ENCODE results near the gene HBB.
"Not testable (repeated sequence)": the region's sequence is repeated elsewhere in the genome, so short reads cannot be mapped to it uniquely, and the experiment has no call there.

The HBB gene

GRCh38 chr11:5226732-5227310 is at the start of gene HBB:
Gene HBB, minus strand, starts transcription at chr11:5227071. Its CDS starts 50 bp downstream, at chr11:5227021.
- peak; percentile 3 for DNase-seq

- no peak for DNase-seq
These were observed 48.7 kb upstream of the HBB start for GRCh38 chr11:5275369-5276110.

GRCh38 chr11:5274395-5274794 is 47.5 kb upstream of the HBB start:
- no peak for DNase-seq

- no peak for DNase-seq
These were observed 45.6 kb upstream of the HBB start for GRCh38 chr11:5272395-5273017.

- no peak for DNase-seq
These were observed 42.9 kb upstream of the HBB start, which contains the start of gene HBE1 for GRCh38 chr11:5269715-5270147. Gene HBE1, minus strand, starts transcription at chr11:5269945. Its CDS starts 55 bp downstream, at chr11:5269890.

- DNase-seq: no peak
These were observed 40.2 kb upstream of the HBB start for GRCh38 chr11:5267033-5267563.

- DNase-seq: no peak
These were observed 39.7 kb upstream of the HBB start for GRCh38 chr11:5266609-5267008.

GRCh38 chr11:5265832-5266231 is 39.0 kb upstream of the HBB start:
- no peak for DNase-seq

- no peak for DNase-seq
These were observed 31.8 kb upstream of the HBB start for GRCh38 chr11:5258543-5259262.

GRCh38 chr11:5257296-5257695 is 30.4 kb upstream of the HBB start:
- no peak for DNase-seq

GRCh38 chr11:5254646-5255413 is 28.0 kb upstream of the HBB start, which contains the start of gene HBG2:
Gene HBG2, minus strand, starts transcription at chr11:5254781. Its CDS starts 53 bp downstream, at chr11:5254728.
- not testable (repeated sequence) for DNase-seq

GRCh38 chr11:5254023-5254422 is 27.2 kb upstream of the HBB start:
- not testable (repeated sequence) for DNase-seq

GRCh38 chr11:5253440-5253839 is 26.6 kb upstream of the HBB start:
- not testable (repeated sequence) for DNase-seq

- no peak for DNase-seq
These were observed 26.0 kb upstream of the HBB start for GRCh38 chr11:5252919-5253265.

GRCh38 chr11:5252192-5252918 is 25.5 kb upstream of the HBB start:
- DNase-seq: no peak

GRCh38 chr11:5251746-5252145 is 24.9 kb upstream of the HBB start:
- DNase-seq: no peak

GRCh38 chr11:5250543-5251204 is 23.8 kb upstream of the HBB start:
- DNase-seq: no peak

- DNase-seq: not testable (repeated sequence)
These were observed 23.0 kb upstream of the HBB start, which contains the start of gene HBG1 for GRCh38 chr11:5249807-5250396. Gene HBG1, minus strand, starts transcription at chr11:5249857. Its CDS starts 53 bp downstream, at chr11:5249804.

- DNase-seq: not testable (repeated sequence)
These were observed 21.6 kb upstream of the HBB start for GRCh38 chr11:5248498-5248897.

GRCh38 chr11:5247472-5248192 is 20.8 kb upstream of the HBB start:
- no peak for DNase-seq
